GM19438 (cell line): ENCODE measurements around the gene IL15.
"Not testable (repeated sequence)": the region's sequence is repeated elsewhere in the genome, so short reads cannot be mapped to it uniquely, and the experiment has no call there.

Source experiments
- ATAC-seq: cut with Tn5 transposase; IDR thresholded peaks from one replicate; pipeline ENCODE4 v1.9.1; 2021; ENCODE audit warnings: low read depth; ENCODE audit not compliant: unreplicated experiment

The IL15 gene

DNA sequence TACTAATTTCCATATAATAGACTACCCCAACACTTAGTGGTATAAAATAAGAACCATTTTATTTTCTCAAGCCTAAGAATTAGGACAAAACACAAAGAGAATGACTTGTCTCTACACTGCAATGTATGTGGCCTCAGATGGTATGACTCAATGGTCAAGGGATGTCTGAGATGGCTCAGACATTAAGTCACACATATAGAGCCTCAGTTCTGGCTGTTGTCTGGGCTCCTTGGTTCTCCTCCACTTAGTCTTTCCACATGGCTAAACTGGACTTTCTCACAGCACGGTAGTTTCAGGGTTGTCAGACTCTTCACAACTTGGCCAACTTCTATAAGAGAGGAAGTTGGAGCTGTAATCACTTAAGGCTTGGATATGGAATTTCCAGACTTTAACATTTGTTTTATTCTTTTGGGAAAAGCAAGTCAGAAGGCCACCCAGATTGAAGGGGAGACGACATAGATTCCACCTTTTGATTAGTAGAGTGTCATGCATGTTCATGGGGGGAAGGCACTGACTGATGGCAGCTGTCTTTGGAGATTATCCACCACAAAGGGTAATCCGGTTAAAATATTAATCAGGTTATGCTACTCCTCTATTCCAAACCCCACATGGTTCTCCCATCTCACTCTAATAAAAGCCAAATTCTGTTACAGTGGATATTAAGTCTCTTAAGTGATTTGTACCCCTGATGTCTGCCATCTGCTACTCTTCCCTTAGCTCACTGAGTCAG, 9.4 kb downstream of the IL15 start:
- no peak for ATAC-seq

DNA sequence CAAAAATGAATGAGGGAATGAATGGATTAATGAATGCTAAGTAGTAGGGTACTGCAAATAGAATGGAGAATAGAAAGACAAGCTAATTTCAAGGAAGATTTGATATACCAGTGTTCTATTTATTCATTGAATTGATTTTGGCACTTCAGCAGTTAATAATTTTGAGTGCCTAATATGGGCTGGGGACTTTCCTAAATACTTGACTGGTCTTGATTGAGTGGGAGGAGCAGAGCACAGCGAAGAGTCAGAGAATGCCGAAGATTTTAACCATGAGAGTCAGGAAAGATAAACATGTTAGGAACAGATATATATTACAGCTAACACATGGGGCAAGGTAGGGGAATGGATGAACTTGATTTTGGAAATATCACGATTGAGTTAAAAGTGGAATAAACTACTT, 10.6 kb downstream of the IL15 start:
- no peak for ATAC-seq

DNA sequence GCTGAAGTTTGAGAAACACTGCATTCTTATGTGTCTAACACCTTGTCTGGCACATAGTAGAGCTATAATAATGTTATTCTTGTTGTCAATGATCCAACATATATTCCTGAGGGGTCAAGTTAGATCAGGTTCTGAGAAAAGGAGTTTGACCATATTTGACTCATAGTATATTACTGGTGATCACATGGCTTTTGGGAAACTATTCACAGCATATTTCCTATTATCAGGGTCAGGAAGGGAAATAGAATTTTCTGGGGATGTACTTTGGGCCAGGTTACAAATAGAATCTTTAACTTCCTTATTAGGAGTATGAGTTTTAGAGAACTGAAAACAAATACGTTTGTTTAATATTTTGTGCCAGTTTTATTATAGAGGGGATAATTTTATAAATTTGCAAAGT, 11.6 kb downstream of the IL15 start:
- ATAC-seq = no peak

GRCh38 chr4:141652161-141652778, 15.9 kb downstream of the IL15 start:
- no peak for ATAC-seq

DNA sequence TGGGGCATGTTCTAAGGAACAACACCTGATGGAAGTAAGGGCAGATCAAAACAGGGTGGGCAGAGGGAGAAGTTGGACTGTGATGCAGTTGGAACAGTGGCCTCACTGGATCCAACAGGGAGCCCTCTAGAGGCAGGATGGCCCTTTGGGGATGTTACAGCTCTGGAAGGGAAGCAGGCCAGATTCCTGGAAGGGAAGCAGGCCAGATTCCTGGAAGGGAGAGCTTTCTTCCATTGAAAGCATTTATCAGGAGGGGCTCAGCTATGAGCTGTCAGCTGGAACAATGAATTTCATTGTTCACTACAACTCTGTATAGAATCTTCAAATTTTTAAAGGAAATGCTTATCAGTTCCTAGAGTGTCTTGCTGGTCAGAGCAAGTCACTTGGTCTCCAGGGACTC, 17.7 kb downstream of the IL15 start:
- no peak for ATAC-seq

DNA sequence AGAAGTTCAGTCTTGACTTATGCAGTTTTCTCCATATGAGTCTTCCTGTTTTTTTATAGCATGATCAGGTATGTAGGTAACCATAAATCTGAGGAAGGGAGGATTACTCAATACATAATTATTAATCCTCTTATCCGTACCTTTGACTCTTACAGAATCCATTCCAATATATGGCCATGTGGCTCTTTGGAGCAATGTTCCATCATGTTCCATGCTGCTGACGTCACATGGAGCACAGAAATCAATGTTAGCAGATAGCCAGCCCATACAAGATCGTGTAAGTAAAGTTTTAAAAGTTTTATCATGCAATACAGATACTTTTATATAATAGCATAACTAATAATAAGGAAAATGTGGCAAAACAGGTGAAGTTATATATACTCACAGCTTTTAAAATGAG, 19.6 kb downstream of the IL15 start:
- ATAC-seq = no peak

GRCh38 chr4:141657550-141658250, 21.3 kb downstream of the IL15 start:
- no peak for ATAC-seq

DNA sequence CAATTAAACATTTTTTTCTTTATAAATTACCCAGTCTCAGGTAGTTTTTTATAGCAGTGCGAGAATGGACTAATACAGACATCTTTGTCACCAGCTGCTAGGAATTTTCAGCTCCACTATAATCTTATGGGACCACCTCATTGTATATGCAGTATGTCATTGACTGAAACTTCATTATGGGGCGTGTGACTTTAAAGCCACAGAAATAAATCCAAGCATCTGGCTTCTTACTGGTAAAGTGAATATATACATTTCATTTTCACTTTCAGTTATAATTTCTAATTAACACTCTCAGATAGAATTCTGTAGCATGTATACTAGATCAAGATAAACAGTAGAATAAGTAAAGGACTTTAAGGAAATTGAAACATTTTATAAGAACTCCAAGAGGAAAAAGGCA, 21.9 kb downstream of the IL15 start:
- peak; percentile 50 for ATAC-seq

DNA sequence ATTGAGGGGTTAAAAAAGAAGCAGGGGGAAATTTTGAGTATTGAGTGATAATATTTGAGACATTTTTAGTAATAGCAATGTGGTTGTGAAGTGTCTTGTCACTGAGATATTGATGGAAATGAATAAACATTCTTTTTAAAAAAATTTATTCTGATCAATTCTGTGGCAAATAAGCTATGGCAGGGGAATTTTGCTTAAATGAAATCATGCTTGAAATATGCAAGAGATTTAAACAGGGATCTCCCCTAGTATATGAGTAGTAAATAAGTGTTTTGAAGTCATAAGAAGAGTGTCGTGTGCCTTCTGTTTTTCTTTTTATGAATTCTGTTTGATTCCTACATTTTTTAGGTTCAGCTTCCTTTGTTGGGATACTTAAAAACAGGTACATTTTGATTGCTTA, 23.2 kb downstream of the IL15 start:
- ATAC-seq = no peak

DNA sequence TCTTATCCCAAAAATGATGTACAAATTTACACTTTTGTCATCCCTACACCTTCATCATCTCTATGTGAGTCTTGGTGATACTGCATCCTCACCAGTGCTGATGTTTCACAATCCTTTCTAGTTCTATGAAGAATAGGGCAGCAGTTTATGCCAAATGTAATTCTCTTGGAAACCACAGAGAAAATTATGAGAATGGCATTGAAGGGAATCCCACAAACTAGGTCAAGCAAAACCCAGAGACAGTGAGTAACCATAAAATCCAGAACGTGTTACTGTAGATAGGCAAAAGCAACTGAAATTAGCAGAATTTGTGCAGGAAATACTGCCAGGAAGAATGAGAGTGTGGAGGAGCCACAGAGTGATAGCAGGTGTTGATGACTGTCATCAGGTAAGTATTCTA, 24.5 kb downstream of the IL15 start:
- ATAC-seq = no peak

DNA sequence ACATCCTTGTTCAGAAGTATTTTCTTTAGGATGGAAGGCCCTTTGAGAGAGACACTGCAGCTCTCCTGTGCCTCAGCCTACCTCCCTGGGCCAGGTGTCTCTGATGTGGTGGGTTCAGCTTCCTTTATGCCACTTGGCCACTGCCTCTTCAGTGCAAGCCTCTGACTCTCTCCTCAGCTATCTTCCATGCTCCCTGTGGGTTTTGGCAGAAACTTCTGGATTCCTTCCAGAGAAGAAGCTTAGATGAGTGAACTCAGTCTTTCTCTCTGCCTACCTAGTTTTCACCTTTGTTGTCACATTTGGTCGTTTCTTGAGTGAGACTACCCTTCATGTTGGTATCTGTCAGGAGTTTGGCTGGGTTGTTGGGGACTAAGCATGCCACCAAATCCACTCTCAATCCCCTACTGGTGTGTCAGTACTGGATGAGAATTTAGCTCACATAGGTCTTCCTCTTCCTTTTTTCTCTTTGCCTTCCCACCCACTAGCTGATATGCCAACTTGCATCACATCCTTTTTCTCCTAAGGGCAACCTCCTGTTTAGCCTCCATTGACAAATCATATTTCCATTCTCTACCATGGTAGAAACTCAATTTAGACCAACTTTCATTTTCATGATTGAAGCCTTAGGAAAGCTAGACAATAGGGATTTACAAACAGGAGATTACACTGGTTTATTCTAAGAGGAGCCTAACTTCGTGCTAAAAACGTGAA, 32.0 kb downstream of the IL15 start:
- no peak for ATAC-seq

GRCh38 chr4:141669501-141669900, 33.1 kb downstream of the IL15 start:
- ATAC-seq = no peak

GRCh38 chr4:141675384-141675783, 39.0 kb downstream of the IL15 start:
- ATAC-seq = no peak

- ATAC-seq = no peak
Measured at GRCh38 chr4:141676087-141676670, 39.8 kb downstream of the IL15 start.

- ATAC-seq = no peak
Measured at GRCh38 chr4:141680060-141680459, 43.7 kb downstream of the IL15 start.

GRCh38 chr4:141684785-141685184, 48.4 kb downstream of the IL15 start:
- no peak for ATAC-seq

DNA sequence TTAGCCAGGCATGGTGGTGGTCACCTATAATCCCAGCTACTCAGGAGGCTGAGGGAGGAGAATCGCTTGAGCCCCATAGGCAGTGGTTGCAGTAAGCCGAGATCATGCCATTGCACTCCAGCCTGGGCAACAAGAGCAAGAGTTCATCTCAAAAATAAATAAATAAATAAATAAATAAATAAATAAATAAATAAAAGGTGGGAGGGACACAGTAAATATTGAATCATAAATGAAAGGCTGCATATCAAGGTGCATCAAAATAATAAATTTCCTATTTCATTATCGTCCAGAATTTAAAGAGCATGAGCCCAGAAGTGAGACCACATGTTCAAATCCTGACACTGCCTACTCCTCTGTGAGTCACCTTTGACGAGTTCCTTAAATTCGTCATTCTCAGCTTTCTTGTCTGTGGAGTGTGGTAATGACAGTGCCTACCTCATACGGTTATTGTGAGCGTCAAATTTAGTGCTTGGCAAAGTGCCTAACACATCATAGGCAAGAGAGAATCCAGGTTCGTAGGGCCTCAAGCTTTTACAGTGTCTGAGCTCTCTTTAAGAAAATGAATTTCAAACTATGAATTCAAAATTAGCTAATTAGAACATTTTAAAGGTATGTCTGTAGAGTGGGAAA, 49.9 kb downstream of the IL15 start:
- ATAC-seq = no peak

GRCh38 chr4:141686879-141687278, 50.5 kb downstream of the IL15 start:
- no peak for ATAC-seq

- not testable (repeated sequence) for ATAC-seq
Measured at GRCh38 chr4:141689726-141690296, 53.4 kb downstream of the IL15 start.

GRCh38 chr4:141691247-141691646, 54.9 kb downstream of the IL15 start:
- ATAC-seq = not testable (repeated sequence)
